GM12878 (cell line): ENCODE measurements around the gene CREG2. TPM values are rescaled to one million over a fixed set of nuclear protein-coding genes. Genes with fewer than 3 reads are reported as not detected.

ENCODE experiments used
- ATAC-seq: fragments of 200-7000 bp; cut with Tn5 transposase; 3 replicates; pipeline ENCODE4 v1.9.1; 2020; ENCODE audit warnings: mild to moderate bottlenecking, moderate library complexity
- BruUV-seq: library from RNA; stranded (reverse); fragments of 400-500 nt; replicated peaks from 2 replicates; lab custom pipeline; 2021; lab: Mats Ljungman, UMichigan
- CTCF ChIA-PET: fragments of 300-600 bp; sonication (Branson Sonifier 250); formaldehyde crosslinking; extraction: SDS; loops from one replicate; lab custom pipeline; 2021; ENCODE audit warnings: inconsistent platforms; lab: Yijun Ruan, JAX
- POLR2A ChIA-PET: fragments of 350-600 bp; formaldehyde crosslinking; extraction: SDS; loops from one replicate; lab custom pipeline; 2021; ENCODE audit warnings: inconsistent platforms; lab: Charles Lee
- RAD21 ChIA-PET: fragments of 300-600 bp; sonication (Branson Sonifier 250); formaldehyde crosslinking; loops from one replicate; lab custom pipeline; 2023; ENCODE audit warnings: antibody characterized with exemption; ENCODE audit not compliant: unreplicated experiment; lab: Charles Lee
- SMC1A ChIA-PET: fragments of 300-600 bp; sonication (Branson Sonifier 250); formaldehyde crosslinking; loops from one replicate; lab custom pipeline; 2023; ENCODE audit not compliant: unreplicated experiment, uncharacterized antibody; lab: Charles Lee
- DNase-seq: peaks from one replicate; pipeline ENCODE4 v3.0.0-alpha.2; 2011; ENCODE audit warnings: low read depth, low spot score
- FAIRE-seq: peaks from 3 replicates; lab custom pipeline; 2011; peaks lifted over from hg19 to GRCh38; lab: Jason Lieb, UNC
- H2AFZ ChIP-seq: 2 replicates; pipeline ENCODE4 v1.6.0; 2011; ENCODE audit warnings: low read depth, low read length, control low read depth; ENCODE audit not compliant: control insufficient read depth
- H3K27ac ChIP-seq: 2 replicates; pipeline ENCODE4 v1.5.1; 2011; ENCODE audit warnings: control low read depth; ENCODE audit not compliant: control insufficient read depth, insufficient read depth
- H3K27me3 ChIP-seq, 2 experiments: replicated peaks in 1 of 2; 2 replicates each; pipeline versions ENCODE4 v1.6.0 to v1.6.1; 2011; ENCODE audit warnings: low read length in 1 of 2; ENCODE audit not compliant: control insufficient read depth in 2 of 2, insufficient read depth in 2 of 2
- H3K36me3 ChIP-seq, 2 experiments: 2 replicates each; pipeline ENCODE4 v1.5.1; 2011; ENCODE audit warnings: low read length in 1 of 2; ENCODE audit not compliant: control insufficient read depth in 2 of 2, insufficient read depth in 2 of 2
- H3K4me1 ChIP-seq: 2 replicates; pipeline ENCODE4 v1.6.1; 2011; ENCODE audit warnings: mild to moderate bottlenecking, low read length, moderate library complexity, mixed read lengths; ENCODE audit not compliant: control insufficient read depth, insufficient read depth
- H3K4me2 ChIP-seq: 2 replicates; pipeline ENCODE4 v1.6.0; 2011; ENCODE audit warnings: control low read depth; ENCODE audit not compliant: control insufficient read depth, insufficient read depth
- H3K4me3 ChIP-seq: fragments of 200-600 bp; sonication (generic); 2 replicates; pipeline ENCODE4 v1.5.1; 2016
- H3K79me2 ChIP-seq: 2 replicates; pipeline ENCODE4 v1.6.0; 2011; ENCODE audit warnings: low read length; ENCODE audit not compliant: control insufficient read depth, insufficient read depth
- H3K9ac ChIP-seq: 2 replicates; pipeline ENCODE4 v1.8.0; 2011; ENCODE audit warnings: low read length, control low read depth, mixed read lengths; ENCODE audit not compliant: control insufficient read depth, insufficient read depth
- H3K9me3 ChIP-seq: replicated peaks from 3 replicates; pipeline ENCODE4 v1.5.1; 2011; ENCODE audit warnings: mild to moderate bottlenecking, low read length; ENCODE audit not compliant: control insufficient read depth, insufficient read depth
- H4K20me1 ChIP-seq: 2 replicates; pipeline ENCODE4 v1.6.0; 2011; ENCODE audit not compliant: control insufficient read depth, insufficient read depth
- BRCA1 ChIP-seq: IDR thresholded peaks from 2 replicates; pipeline ENCODE4 v1.6.1; 2011; ENCODE audit warnings: low read depth, low read length, improper control_type of control experiment
- CEBPB ChIP-seq, 2 experiments: fragments of 150-350 bp in 1 of 2; IDR thresholded peaks; 2 replicates each; pipeline ENCODE4 v1.6.1; 2012 to 2014; ENCODE audit warnings: low read depth in 2 of 2, low read length in 2 of 2, borderline replicate concordance in 1 of 2, inconsistent platforms in 1 of 2
- CREB1 ChIP-seq: IDR thresholded peaks from 2 replicates; pipeline ENCODE4 v1.6.1; 2012; ENCODE audit warnings: low read depth, mild to moderate bottlenecking, inconsistent platforms
- EP300 ChIP-seq, 2 experiments: fragments of 150-350 bp in 1 of 2; IDR thresholded peaks; 2 replicates each; pipeline ENCODE4 v1.6.1; 2011 to 2012; ENCODE audit warnings: low read depth in 2 of 2, low read length in 2 of 2, borderline replicate concordance in 1 of 2, improper control_type of control experiment in 1 of 2, inconsistent platforms in 1 of 2; ENCODE audit not compliant: control insufficient read depth in 1 of 2
- FOXM1 ChIP-seq: IDR thresholded peaks from 2 replicates; pipeline ENCODE4 v1.6.1; 2012; ENCODE audit warnings: low read depth, mild to moderate bottlenecking, inconsistent platforms, low read length, moderate library complexity
- GABPA ChIP-seq: IDR thresholded peaks from 2 replicates; pipeline ENCODE4 v1.6.1; 2014; ENCODE audit warnings: antibody characterized with exemption, low read depth, mild to moderate bottlenecking, inconsistent platforms
- HCFC1 ChIP-seq: fragments of 150-350 bp; IDR thresholded peaks from 2 replicates; pipeline ENCODE4 v1.6.1; 2014; ENCODE audit warnings: low read length
- KDM1A ChIP-seq: fragments of 200-600 bp; sonication (generic); IDR thresholded peaks from 2 replicates; pipeline ENCODE4 v1.6.1; 2016; ENCODE audit warnings: borderline replicate concordance
- MEF2B ChIP-seq: fragments of 450-650 bp; IDR thresholded peaks from 2 replicates; pipeline ENCODE4 v1.6.1; 2018; ENCODE audit warnings: mild to moderate bottlenecking, moderate library complexity; ENCODE audit not compliant: partially characterized antibody, poor library complexity, severe bottlenecking
- MXI1 ChIP-seq: fragments of 150-350 bp; IDR thresholded peaks from 2 replicates; pipeline ENCODE4 v1.6.1; 2011; ENCODE audit warnings: low read depth, mild to moderate bottlenecking, inconsistent platforms, low read length, improper control_type of control experiment
- NBN ChIP-seq: fragments of 450-650 bp; IDR thresholded peaks from 2 replicates; pipeline ENCODE4 v1.6.1; 2016
- RAD21 ChIP-seq: IDR thresholded peaks from 2 replicates; pipeline ENCODE4 v1.6.1; 2011; ENCODE audit warnings: mild to moderate bottlenecking, low read depth, low read length, moderate library complexity; ENCODE audit not compliant: insufficient read depth
- RCOR1 ChIP-seq: conservative IDR thresholded peaks from 2 replicates; pipeline ENCODE4 v1.6.1; 2012; ENCODE audit warnings: low read depth, low read length, improper control_type of control experiment
- RELA ChIP-seq: fragments of 450-650 bp; IDR thresholded peaks from 2 replicates; pipeline ENCODE4 v1.8.0; 2014; ENCODE audit warnings: borderline replicate concordance; ENCODE audit not compliant: partially characterized antibody
- SPI1 ChIP-seq: IDR thresholded peaks from 2 replicates; pipeline ENCODE4 v1.6.1; 2011; ENCODE audit warnings: low read depth, mild to moderate bottlenecking, low read length, moderate library complexity, borderline replicate concordance; ENCODE audit not compliant: insufficient read depth
- ZNF24 ChIP-seq: fragments of 450-650 bp; IDR thresholded peaks from 2 replicates; pipeline ENCODE4 v1.6.1; 2017; ENCODE audit warnings: antibody characterized with exemption, mild to moderate bottlenecking
- ZNF384 ChIP-seq: IDR thresholded peaks from 2 replicates; pipeline ENCODE4 v1.6.1; 2012; ENCODE audit warnings: low read depth, mild to moderate bottlenecking, low read length, improper control_type of control experiment, borderline replicate concordance
- in situ Hi-C: fragments of 300-500 bp; cut with MboI; formaldehyde crosslinking; loops from 9 replicates; pipeline ENCODE4 v1.14.3; 2018; ENCODE audit warnings: mixed read lengths
- intact Hi-C: fragments of 100-400 bp; cut with micrococcal nuclease; formaldehyde crosslinking; loops from one replicate; pipeline ENCODE4 v1.14.2; 2022; ENCODE audit not compliant: unreplicated experiment
- polyA plus RNA-seq, 11 experiments: library from polyadenylated mRNA; depleted of rRNA in 4 of 11; unstranded in 6 of 11; stranded (reverse) in 5 of 11; fragments of >200 nt; fragmentation: Nextera tagmentation in 4 of 11; fragmentation: Illumina TruSeq in 1 of 11; extraction: Ambion mirVana in 4 of 11; extraction: Trizol in 1 of 11; gene quantifications; 1 replicate in 1 of 11; 2 replicates in 10 of 11; pipeline versions ENCODE4 v1.2.1 to v1.2.3, GENCODE V29; 2011 to 2016; ENCODE audit warnings: inconsistent platforms in 2 of 11, missing spikeins in 2 of 11, low read depth in 1 of 11
- total RNA-seq, 4 experiments: library from RNA; depleted of rRNA in 3 of 4; stranded (reverse); fragments of >200 nt in 3 of 4; fragmentation: Illumina TruSeq in 1 of 4; extraction: Trizol in 1 of 4; gene quantifications; 2 replicates each; pipeline versions ENCODE4 v1.2.1 to v1.2.3, GENCODE V29; 2013 to 2021
- TF ChIP-seq, protein P1 (sequence below): fragments of 450-650 bp; IDR thresholded peaks from 2 replicates; pipeline ENCODE4 v1.6.1; 2017; ENCODE audit warnings: mild to moderate bottlenecking, moderate library complexity
- TF ChIP-seq, protein P2 (sequence below): fragments of 450-650 bp; conservative IDR thresholded peaks from 2 replicates; pipeline ENCODE4 v1.6.1; 2017; ENCODE audit warnings: mild to moderate bottlenecking, moderate library complexity

The CREG2 gene
- total and polyA plus RNA-seq, 10 of the 15 experiments (the other 5 are each of a cell fraction or from before 2014, with no cell fraction given): not detected

DNA sequence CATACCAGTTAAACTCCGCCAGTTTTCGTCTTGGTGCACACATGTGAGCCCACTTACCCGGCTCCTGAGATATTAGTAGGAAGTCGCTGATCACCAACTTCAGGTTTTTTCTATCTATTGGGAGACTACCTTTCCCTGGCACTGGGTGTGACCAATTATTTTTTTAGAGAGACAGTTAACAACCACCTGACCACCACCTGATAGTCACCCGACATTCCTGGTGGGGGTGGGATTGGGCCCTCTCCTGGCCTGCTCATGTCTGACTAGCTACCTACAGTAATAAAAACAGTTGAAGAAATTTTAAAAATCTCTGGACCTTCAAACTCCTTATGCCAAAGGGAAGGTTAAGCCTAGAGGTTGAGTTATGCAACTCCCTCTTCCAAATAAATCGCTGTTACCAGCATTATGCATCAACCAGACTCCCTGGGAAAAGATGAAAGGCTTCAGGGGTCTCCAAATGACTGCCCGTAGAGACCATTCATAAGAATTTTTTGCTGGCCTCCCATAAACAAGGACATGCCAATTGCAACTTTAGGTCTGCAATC lies 27.8 kb downstream of the CREG2 start (continued):
- TF ChIP-seq MXI1 (no peak), SPI1 (no peak)

DNA sequence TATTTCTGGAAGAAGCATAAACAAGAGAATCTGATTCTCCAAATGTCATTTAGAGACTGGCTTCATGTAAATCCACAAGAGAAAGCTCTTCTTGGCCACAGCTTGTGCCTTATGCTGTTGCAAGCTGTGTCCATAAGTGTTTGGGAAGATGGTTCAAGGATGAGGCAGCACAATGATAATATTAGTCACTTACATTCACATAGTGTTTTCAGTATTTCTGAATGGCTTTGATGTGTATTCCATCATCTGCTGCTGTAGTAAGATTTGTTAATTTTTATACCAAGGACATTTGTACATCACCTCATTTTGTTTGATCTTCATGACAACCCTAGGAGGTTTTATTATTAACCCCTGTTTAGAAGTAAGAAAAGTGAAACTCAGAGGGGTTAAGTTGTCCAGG lies 29.9 kb downstream of the CREG2 start:
- no TSS peak for BruUV-seq
- H3K4me3 ChIP-seq: no peak overlapping the region
- H3K27ac ChIP-seq: no peak overlapping the region
- H3K36me3 ChIP-seq: no peaks in the 10 kb centered on the region
- ChIA-PET CTCF (interaction anchor here (0.6 to 1.8 kb wide), 3 partner anchors 15 to 51 kb away, joined by 3 to 6 read pairs (median 3); no protein-coding TSS in a partner anchor), RAD21 (no interaction called here), POLR2A (no interaction called here), SMC1A (no interaction called here)
- no peaks in the 10 kb centered on the region for H4K20me1 ChIP-seq
- H3K79me2 ChIP-seq: no peaks in the 10 kb centered on the region
- H3K9ac ChIP-seq: no peak overlapping the region
- no peak overlapping the region for H3K4me2 ChIP-seq
- no peak for FAIRE-seq
- H3K4me1 ChIP-seq: no peaks in the 10 kb centered on the region
- in situ Hi-C loops (no loop called here), intact Hi-C loops (no loop called here)
- no peaks in the 10 kb centered on the region for H3K9me3 ChIP-seq
- no peak for ATAC-seq
- H3K27me3 ChIP-seq: peaks cover 0 to 4% of the 10 kb centered on the region in 2 experiments; a peak in 1 of 4 replicates
- no peak overlapping the region for H2AFZ ChIP-seq
- DNase-seq: no peak
- TF ChIP-seq ZNF24 (no peak), RCOR1 (no peak), FOXM1 (no peak), MXI1 (no peak), MEF2B (no peak), RAD21 (no peak), HCFC1 (no peak), RELA (no peak), BRCA1 (no peak), ZNF384 (no peak), KDM1A (no peak), GABPA (no peak), NBN (no peak), CREB1 (no peak), CEBPB (IDR thresholded peaks at IDR 0.05; ENCODE audit: borderline replicate concordance in 1 of 2, low read depth in 2 of 2, low read length in 2 of 2) (no peak), EP300 (IDR thresholded peaks at IDR 0.05; ENCODE audit: borderline replicate concordance in 1 of 2, control insufficient read depth in 1 of 2, low read depth in 2 of 2, low read length in 2 of 2) (no peak)
- TF ChIP-seq, protein P1, sequence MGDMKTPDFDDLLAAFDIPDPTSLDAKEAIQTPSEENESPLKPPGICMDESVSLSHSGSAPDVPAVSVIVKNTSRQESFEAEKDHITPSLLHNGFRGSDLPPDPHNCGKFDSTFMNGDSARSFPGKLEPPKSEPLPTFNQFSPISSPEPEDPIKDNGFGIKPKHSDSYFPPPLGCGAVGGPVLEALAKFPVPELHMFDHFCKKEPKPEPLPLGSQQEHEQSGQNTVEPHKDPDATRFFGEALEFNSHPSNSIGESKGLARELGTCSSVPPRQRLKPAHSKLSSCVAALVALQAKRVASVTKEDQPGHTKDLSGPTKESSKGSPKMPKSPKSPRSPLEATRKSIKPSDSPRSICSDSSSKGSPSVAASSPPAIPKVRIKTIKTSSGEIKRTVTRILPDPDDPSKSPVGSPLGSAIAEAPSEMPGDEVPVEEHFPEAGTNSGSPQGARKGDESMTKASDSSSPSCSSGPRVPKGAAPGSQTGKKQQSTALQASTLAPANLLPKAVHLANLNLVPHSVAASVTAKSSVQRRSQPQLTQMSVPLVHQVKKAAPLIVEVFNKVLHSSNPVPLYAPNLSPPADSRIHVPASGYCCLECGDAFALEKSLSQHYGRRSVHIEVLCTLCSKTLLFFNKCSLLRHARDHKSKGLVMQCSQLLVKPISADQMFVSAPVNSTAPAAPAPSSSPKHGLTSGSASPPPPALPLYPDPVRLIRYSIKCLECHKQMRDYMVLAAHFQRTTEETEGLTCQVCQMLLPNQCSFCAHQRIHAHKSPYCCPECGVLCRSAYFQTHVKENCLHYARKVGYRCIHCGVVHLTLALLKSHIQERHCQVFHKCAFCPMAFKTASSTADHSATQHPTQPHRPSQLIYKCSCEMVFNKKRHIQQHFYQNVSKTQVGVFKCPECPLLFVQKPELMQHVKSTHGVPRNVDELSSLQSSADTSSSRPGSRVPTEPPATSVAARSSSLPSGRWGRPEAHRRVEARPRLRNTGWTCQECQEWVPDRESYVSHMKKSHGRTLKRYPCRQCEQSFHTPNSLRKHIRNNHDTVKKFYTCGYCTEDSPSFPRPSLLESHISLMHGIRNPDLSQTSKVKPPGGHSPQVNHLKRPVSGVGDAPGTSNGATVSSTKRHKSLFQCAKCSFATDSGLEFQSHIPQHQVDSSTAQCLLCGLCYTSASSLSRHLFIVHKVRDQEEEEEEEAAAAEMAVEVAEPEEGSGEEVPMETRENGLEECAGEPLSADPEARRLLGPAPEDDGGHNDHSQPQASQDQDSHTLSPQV: no peak
- TF ChIP-seq, protein P2, sequence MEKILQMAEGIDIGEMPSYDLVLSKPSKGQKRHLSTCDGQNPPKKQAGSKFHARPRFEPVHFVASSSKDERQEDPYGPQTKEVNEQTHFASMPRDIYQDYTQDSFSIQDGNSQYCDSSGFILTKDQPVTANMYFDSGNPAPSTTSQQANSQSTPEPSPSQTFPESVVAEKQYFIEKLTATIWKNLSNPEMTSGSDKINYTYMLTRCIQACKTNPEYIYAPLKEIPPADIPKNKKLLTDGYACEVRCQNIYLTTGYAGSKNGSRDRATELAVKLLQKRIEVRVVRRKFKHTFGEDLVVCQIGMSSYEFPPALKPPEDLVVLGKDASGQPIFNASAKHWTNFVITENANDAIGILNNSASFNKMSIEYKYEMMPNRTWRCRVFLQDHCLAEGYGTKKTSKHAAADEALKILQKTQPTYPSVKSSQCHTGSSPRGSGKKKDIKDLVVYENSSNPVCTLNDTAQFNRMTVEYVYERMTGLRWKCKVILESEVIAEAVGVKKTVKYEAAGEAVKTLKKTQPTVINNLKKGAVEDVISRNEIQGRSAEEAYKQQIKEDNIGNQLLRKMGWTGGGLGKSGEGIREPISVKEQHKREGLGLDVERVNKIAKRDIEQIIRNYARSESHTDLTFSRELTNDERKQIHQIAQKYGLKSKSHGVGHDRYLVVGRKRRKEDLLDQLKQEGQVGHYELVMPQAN: no peak
